ENCODE data around the gene DEFB108B.
"Not testable (repeated sequence)": the region's sequence is repeated elsewhere in the genome, so short reads cannot be mapped to it uniquely, and the experiment has no call there.

DNA sequence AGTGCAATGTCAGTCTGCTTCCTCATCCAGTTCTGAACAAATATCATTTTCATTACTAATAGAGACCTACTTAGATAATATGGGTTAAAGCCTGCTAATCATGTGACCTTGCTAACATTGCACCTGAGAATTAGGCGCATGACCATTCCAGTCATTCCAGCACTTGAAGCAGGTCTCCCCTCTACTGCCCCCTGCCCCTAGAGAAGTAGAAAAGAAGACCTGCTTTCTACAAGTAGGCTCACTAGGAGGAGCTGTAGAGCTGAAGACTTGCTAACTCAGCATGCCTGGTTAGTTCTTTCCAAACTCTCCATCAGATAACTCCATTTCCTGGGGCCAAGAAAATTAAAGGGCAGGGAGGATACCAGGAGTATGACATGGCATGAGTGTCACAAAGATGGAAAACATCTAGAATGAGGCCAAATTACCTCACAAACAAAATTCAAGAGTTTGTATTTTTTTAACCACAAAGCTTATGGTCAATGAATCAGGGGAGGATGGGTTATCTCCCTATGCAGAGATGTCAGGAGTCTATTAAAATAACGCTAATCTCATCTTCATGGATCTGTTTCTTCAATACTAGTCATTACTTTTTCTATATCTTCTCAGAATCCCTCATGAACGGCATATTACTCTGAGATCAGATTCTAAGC lies 31.1 kb downstream of the DEFB108B start:
- not testable (repeated sequence) for TF ChIP-seq ZNF138 (CRISPR knock-in tag; conservative IDR thresholded peaks at IDR 0.05); IRF2 (CRISPR knock-in tag; IDR thresholded peaks at IDR 0.05; ENCODE audit: borderline replicate concordance, low read depth); CTCF (IDR thresholded peaks at IDR 0.05); FOXP4 (CRISPR knock-in tag; IDR thresholded peaks at IDR 0.05); NFYB (CRISPR knock-in tag; conservative IDR thresholded peaks at IDR 0.05; ENCODE audit: low read depth); CREB1 (CRISPR knock-in tag; IDR thresholded peaks at IDR 0.05)
- TF ChIP-seq, protein P1, sequence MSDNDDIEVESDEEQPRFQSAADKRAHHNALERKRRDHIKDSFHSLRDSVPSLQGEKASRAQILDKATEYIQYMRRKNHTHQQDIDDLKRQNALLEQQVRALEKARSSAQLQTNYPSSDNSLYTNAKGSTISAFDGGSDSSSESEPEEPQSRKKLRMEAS (CRISPR knock-in tag; IDR thresholded peaks at IDR 0.05): not testable (repeated sequence)
- TF ChIP-seq, protein P2, sequence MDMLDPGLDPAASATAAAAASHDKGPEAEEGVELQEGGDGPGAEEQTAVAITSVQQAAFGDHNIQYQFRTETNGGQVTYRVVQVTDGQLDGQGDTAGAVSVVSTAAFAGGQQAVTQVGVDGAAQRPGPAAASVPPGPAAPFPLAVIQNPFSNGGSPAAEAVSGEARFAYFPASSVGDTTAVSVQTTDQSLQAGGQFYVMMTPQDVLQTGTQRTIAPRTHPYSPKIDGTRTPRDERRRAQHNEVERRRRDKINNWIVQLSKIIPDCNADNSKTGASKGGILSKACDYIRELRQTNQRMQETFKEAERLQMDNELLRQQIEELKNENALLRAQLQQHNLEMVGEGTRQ (CRISPR knock-in tag; IDR thresholded peaks at IDR 0.05): peak; percentile 62
